ENCODE data around the gene ANKRD34C.
"Not testable (repeated sequence)": the region's sequence is repeated elsewhere in the genome, so short reads cannot be mapped to it uniquely, and the experiment has no call there.

The ANKRD34C gene

GRCh38 chr15:79310985-79311900, 28.7 kb downstream of the ANKRD34C start, which contains the start of gene TMED3:
TSS of gene TMED3 (plus strand) at chr15:79311112. CDS start at chr15:79311250, 138 bp downstream.
- no peak for DNase-seq (ENCODE audit: low spot score)

- DNase-seq (ENCODE audit: low spot score), result no peak
Observed at GRCh38 chr15:79311901-79312553, 29.5 kb downstream of the ANKRD34C start.

GRCh38 chr15:79314186-79314585, 31.7 kb downstream of the ANKRD34C start:
- DNase-seq (ENCODE audit: low spot score), result no peak

GRCh38 chr15:79314811-79315210, 32.3 kb downstream of the ANKRD34C start:
- DNase-seq (ENCODE audit: low spot score), result no peak

- no peak for DNase-seq (ENCODE audit: low spot score)
Observed at GRCh38 chr15:79315623-79316328, 33.3 kb downstream of the ANKRD34C start.

GRCh38 chr15:79316864-79317263, 34.3 kb downstream of the ANKRD34C start:
- DNase-seq (ENCODE audit: low spot score), result no peak

GRCh38 chr15:79319973-79320372, 37.5 kb downstream of the ANKRD34C start:
- not testable (repeated sequence) for DNase-seq (ENCODE audit: low spot score)

- no peak for DNase-seq (ENCODE audit: low spot score)
Observed at GRCh38 chr15:79321876-79322275, 39.4 kb downstream of the ANKRD34C start.

- DNase-seq (ENCODE audit: low spot score), result no peak
Observed at GRCh38 chr15:79322306-79322705, 39.8 kb downstream of the ANKRD34C start.

- DNase-seq (ENCODE audit: low spot score), result no peak
Observed at GRCh38 chr15:79322945-79323344, 40.4 kb downstream of the ANKRD34C start.

- DNase-seq (ENCODE audit: low spot score), result peak; percentile 32
Observed at GRCh38 chr15:79329171-79329611, 46.7 kb downstream of the ANKRD34C start.
